SK-N-SH treated with all-trans-retinoic acid at 6 μM for 48 hours (cell line): Measurements from ENCODE around the gene UVSSA.

Experiments
- ATAC-seq: fragments of 200-7000 bp; cut with Tn5 transposase; 3 replicates; pipeline ENCODE4 v1.9.1; 2020; ENCODE audit warnings: mild to moderate bottlenecking, moderate library complexity
- ARNTL ChIP-seq: fragments of 450-650 bp; formaldehyde crosslinking; IDR thresholded peaks from 2 replicates; pipeline ENCODE4 v1.5.0; 2020; ENCODE audit warnings: low read depth, mild to moderate bottlenecking, moderate library complexity, borderline replicate concordance
- BACH2 ChIP-seq: fragments of 250-450 bp; sonication (Bioruptor Pico); IDR thresholded peaks from 2 replicates; pipeline ENCODE4 v1.9.0; 2021; ENCODE audit warnings: mild to moderate bottlenecking, borderline replicate concordance
- CSDC2 ChIP-seq: fragments of 250-450 bp; sonication (Bioruptor Pico); IDR thresholded peaks from 2 replicates; pipeline ENCODE4 v1.5.0; 2020; ENCODE audit warnings: mild to moderate bottlenecking, moderate library complexity
- ESRRG ChIP-seq: fragments of 250-450 bp; sonication (Bioruptor Pico); IDR thresholded peaks from 2 replicates; pipeline ENCODE4 v1.6.1; 2021; ENCODE audit warnings: mild to moderate bottlenecking
- GLIS3 ChIP-seq: fragments of 250-450 bp; sonication (Bioruptor Pico); IDR thresholded peaks from 2 replicates; pipeline ENCODE4 v1.5.0; 2020; ENCODE audit warnings: mild to moderate bottlenecking, moderate library complexity
- ISL1 ChIP-seq: fragments of 250-450 bp; sonication (Bioruptor Pico); IDR thresholded peaks from 2 replicates; pipeline ENCODE4 v2.1.2; 2022; ENCODE audit warnings: mild to moderate bottlenecking, moderate library complexity
- OSR1 ChIP-seq: fragments of 250-450 bp; sonication (Bioruptor Pico); IDR thresholded peaks from 2 replicates; pipeline ENCODE4 v1.8.0; 2022; ENCODE audit warnings: moderate library complexity, mild to moderate bottlenecking, inconsistent platforms
- PPARA ChIP-seq: fragments of 250-450 bp; sonication (Bioruptor Pico); IDR thresholded peaks from 2 replicates; pipeline ENCODE4 v1.5.0; 2020; ENCODE audit warnings: mild to moderate bottlenecking, borderline replicate concordance
- RARB ChIP-seq: fragments of 250-450 bp; sonication (Bioruptor Pico); IDR thresholded peaks from 2 replicates; pipeline ENCODE4 v1.8.0; 2021; ENCODE audit warnings: mild to moderate bottlenecking, moderate library complexity
- SNAI2 ChIP-seq: fragments of 250-450 bp; sonication (Bioruptor Pico); IDR thresholded peaks from 2 replicates; pipeline ENCODE4 v1.5.0; 2020; ENCODE audit warnings: mild to moderate bottlenecking, moderate library complexity
- TCF4 ChIP-seq: fragments of 250-450 bp; sonication (Bioruptor Pico); IDR thresholded peaks from 2 replicates; pipeline ENCODE4 v1.8.0; 2021; ENCODE audit warnings: mild to moderate bottlenecking, moderate library complexity, borderline replicate concordance
- TOX ChIP-seq: fragments of 250-450 bp; sonication (Bioruptor Pico); IDR thresholded peaks from 2 replicates; pipeline ENCODE4 v1.8.0; 2021; ENCODE audit warnings: mild to moderate bottlenecking, moderate library complexity, borderline replicate concordance
- ZC3H10 ChIP-seq: fragments of 250-450 bp; sonication (Bioruptor Pico); IDR thresholded peaks from 2 replicates; pipeline ENCODE4 v1.5.1; 2021; ENCODE audit warnings: mild to moderate bottlenecking, moderate library complexity
- ZFP30 ChIP-seq: fragments of 450-650 bp; formaldehyde crosslinking; IDR thresholded peaks from 2 replicates; pipeline ENCODE4 v1.5.0; 2022; ENCODE audit warnings: mild to moderate bottlenecking, moderate library complexity
- ZNF565 ChIP-seq: fragments of 450-650 bp; formaldehyde crosslinking; conservative IDR thresholded peaks from 2 replicates; pipeline ENCODE4 v1.5.0; 2020; ENCODE audit warnings: low read depth, mild to moderate bottlenecking, moderate library complexity
- ZNF70 ChIP-seq: fragments of 450-650 bp; formaldehyde crosslinking; IDR thresholded peaks from 2 replicates; pipeline ENCODE4 v1.5.0; 2020; ENCODE audit warnings: mild to moderate bottlenecking, moderate library complexity
- ZNF8 ChIP-seq: fragments of 450-650 bp; formaldehyde crosslinking; IDR thresholded peaks from 2 replicates; pipeline ENCODE4 v1.5.0; 2020; ENCODE audit warnings: mild to moderate bottlenecking, moderate library complexity
- TF ChIP-seq, protein P1 (sequence below): fragments of 250-450 bp; sonication (Bioruptor Pico); IDR thresholded peaks from 2 replicates; pipeline ENCODE4 v1.5.1; 2020; ENCODE audit warnings: low read depth, mild to moderate bottlenecking, moderate library complexity
- TF ChIP-seq, protein P2 (sequence below): fragments of 250-450 bp; sonication (Bioruptor Pico); IDR thresholded peaks from 2 replicates; pipeline ENCODE4 v1.8.0; 2020; ENCODE audit warnings: mild to moderate bottlenecking, moderate library complexity, borderline replicate concordance
- TF ChIP-seq, protein P3 (sequence below): fragments of 250-450 bp; sonication (Bioruptor Pico); IDR thresholded peaks from 2 replicates; pipeline ENCODE4 v1.5.0; 2020; ENCODE audit warnings: mild to moderate bottlenecking, moderate library complexity
- TF ChIP-seq, protein P4 (sequence below): fragments of 250-450 bp; sonication (Bioruptor Pico); IDR thresholded peaks from 2 replicates; pipeline ENCODE4 v1.5.1; 2021; ENCODE audit warnings: mild to moderate bottlenecking, moderate library complexity

Gene UVSSA, protein sequence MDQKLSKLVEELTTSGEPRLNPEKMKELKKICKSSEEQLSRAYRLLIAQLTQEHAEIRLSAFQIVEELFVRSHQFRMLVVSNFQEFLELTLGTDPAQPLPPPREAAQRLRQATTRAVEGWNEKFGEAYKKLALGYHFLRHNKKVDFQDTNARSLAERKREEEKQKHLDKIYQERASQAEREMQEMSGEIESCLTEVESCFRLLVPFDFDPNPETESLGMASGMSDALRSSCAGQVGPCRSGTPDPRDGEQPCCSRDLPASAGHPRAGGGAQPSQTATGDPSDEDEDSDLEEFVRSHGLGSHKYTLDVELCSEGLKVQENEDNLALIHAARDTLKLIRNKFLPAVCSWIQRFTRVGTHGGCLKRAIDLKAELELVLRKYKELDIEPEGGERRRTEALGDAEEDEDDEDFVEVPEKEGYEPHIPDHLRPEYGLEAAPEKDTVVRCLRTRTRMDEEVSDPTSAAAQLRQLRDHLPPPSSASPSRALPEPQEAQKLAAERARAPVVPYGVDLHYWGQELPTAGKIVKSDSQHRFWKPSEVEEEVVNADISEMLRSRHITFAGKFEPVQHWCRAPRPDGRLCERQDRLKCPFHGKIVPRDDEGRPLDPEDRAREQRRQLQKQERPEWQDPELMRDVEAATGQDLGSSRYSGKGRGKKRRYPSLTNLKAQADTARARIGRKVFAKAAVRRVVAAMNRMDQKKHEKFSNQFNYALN

DNA sequence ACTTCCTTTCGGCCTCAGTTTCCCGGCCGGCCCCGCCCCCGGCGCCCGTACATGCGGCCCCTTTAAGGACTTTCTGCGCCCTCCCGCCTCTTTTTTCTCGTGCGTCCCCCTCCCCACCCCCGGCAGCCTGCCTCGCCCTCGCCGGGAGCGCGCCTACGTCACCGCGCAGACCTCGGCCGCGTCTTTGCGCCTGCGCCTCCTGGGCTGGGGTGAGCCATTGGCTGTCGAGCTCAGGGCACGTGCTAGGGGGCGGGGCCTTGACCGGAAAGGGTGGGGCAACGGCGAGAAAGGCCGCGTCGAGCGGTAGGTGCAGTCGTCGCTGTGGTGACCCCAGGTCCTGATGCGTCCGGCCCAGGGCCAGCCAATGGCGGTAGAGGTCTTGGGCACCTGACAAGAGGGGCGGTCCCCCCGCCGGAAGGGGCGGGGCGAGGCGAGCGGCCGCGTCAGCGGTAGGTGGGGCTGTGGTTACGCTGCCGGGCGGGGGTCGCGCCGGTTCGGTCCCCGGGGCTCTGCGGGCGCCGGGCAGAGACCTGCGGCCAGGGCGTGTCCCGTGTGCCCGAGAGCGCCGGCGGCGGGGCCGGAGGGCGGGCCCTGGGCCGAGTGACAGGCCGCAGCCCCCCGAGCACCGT lies at the start of gene UVSSA:
UVSSA (plus strand) TSS at position 428 of the 629 bp plus-strand sequence. CDS start 884 bp downstream, outside the sequence.
- TF ChIP-seq ZNF70 (no peak), ARNTL (CRISPR knock-in tag) (no peak), RARB (CRISPR knock-in tag) (no peak), ZNF565 (no peak), ZFP30 (CRISPR knock-in tag) (no peak), GLIS3 (CRISPR knock-in tag) (no peak), TOX (CRISPR knock-in tag) (no peak), ZC3H10 (CRISPR knock-in tag) (no peak), PPARA (CRISPR knock-in tag) (no peak), ESRRG (CRISPR knock-in tag) (no peak), SNAI2 (no peak), BACH2 (CRISPR knock-in tag) (no peak), ISL1 (CRISPR knock-in tag) (no peak), ZNF8 (CRISPR knock-in tag) (no peak), CSDC2 (no peak), TCF4 (no peak)
- TF ChIP-seq, protein P1, sequence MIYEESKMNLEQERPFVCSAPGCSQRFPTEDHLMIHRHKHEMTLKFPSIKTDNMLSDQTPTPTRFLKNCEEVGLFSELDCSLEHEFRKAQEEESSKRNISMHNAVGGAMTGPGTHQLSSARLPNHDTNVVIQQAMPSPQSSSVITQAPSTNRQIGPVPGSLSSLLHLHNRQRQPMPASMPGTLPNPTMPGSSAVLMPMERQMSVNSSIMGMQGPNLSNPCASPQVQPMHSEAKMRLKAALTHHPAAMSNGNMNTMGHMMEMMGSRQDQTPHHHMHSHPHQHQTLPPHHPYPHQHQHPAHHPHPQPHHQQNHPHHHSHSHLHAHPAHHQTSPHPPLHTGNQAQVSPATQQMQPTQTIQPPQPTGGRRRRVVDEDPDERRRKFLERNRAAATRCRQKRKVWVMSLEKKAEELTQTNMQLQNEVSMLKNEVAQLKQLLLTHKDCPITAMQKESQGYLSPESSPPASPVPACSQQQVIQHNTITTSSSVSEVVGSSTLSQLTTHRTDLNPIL (CRISPR knock-in tag): no peak
- TF ChIP-seq, protein P2, sequence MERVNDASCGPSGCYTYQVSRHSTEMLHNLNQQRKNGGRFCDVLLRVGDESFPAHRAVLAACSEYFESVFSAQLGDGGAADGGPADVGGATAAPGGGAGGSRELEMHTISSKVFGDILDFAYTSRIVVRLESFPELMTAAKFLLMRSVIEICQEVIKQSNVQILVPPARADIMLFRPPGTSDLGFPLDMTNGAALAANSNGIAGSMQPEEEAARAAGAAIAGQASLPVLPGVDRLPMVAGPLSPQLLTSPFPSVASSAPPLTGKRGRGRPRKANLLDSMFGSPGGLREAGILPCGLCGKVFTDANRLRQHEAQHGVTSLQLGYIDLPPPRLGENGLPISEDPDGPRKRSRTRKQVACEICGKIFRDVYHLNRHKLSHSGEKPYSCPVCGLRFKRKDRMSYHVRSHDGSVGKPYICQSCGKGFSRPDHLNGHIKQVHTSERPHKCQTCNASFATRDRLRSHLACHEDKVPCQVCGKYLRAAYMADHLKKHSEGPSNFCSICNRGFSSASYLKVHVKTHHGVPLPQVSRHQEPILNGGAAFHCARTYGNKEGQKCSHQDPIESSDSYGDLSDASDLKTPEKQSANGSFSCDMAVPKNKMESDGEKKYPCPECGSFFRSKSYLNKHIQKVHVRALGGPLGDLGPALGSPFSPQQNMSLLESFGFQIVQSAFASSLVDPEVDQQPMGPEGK (CRISPR knock-in tag): no peak
- TF ChIP-seq, protein P3, sequence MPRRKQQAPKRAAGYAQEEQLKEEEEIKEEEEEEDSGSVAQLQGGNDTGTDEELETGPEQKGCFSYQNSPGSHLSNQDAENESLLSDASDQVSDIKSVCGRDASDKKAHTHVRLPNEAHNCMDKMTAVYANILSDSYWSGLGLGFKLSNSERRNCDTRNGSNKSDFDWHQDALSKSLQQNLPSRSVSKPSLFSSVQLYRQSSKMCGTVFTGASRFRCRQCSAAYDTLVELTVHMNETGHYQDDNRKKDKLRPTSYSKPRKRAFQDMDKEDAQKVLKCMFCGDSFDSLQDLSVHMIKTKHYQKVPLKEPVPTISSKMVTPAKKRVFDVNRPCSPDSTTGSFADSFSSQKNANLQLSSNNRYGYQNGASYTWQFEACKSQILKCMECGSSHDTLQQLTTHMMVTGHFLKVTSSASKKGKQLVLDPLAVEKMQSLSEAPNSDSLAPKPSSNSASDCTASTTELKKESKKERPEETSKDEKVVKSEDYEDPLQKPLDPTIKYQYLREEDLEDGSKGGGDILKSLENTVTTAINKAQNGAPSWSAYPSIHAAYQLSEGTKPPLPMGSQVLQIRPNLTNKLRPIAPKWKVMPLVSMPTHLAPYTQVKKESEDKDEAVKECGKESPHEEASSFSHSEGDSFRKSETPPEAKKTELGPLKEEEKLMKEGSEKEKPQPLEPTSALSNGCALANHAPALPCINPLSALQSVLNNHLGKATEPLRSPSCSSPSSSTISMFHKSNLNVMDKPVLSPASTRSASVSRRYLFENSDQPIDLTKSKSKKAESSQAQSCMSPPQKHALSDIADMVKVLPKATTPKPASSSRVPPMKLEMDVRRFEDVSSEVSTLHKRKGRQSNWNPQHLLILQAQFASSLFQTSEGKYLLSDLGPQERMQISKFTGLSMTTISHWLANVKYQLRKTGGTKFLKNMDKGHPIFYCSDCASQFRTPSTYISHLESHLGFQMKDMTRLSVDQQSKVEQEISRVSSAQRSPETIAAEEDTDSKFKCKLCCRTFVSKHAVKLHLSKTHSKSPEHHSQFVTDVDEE (CRISPR knock-in tag): no peak
- TF ChIP-seq, protein P4, sequence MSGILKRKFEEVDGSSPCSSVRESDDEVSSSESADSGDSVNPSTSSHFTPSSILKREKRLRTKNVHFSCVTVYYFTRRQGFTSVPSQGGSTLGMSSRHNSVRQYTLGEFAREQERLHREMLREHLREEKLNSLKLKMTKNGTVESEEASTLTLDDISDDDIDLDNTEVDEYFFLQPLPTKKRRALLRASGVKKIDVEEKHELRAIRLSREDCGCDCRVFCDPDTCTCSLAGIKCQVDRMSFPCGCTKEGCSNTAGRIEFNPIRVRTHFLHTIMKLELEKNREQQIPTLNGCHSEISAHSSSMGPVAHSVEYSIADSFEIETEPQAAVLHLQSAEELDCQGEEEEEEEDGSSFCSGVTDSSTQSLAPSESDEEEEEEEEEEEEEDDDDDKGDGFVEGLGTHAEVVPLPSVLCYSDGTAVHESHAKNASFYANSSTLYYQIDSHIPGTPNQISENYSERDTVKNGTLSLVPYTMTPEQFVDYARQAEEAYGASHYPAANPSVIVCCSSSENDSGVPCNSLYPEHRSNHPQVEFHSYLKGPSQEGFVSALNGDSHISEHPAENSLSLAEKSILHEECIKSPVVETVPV (CRISPR knock-in tag): no peak

DNA sequence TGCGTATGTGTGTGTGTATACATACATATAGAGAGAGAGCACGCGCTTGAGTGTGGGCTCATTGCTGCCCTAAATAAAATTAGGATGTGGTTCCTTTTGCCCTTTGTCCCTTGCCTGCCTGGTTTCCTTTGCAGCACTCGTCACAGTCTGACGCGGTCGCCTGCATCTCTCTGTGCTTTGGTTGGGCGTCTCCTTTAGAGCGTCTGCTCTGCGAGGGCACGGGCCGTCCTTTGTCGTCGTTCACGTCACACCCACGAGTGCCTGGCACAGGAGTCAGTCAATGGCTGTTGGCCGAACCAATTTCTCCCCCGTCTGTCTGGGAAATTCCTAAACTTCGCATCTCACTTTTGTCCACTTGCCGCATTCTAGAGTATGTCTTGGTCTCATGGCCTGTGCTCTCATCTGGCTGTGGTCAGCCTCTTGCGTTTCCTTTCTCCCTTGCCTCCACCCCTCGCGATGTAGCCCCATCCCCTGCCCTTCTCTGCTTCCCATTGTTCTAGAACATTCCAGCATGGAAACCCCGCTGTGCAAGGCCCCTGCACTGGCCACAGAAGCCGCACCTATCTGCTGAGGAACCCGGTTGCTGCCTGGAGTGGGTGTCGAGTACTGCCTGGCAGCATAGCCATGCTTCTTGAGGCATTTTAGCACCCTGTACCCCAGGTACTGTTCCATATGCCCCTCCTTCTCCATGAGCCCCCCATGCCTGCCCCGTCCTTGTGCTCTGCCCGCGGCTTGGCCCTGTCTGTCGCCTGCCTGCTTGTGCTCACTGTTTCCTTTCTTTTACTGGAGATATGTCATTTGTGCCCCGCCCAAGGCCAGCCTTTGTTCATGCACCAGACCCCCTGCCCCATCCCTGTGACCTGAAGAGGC lies 49.3 kb upstream of the UVSSA start:
- no peak for ATAC-seq
- TF ChIP-seq, protein P1 (CRISPR knock-in tag): no peak
- no peak for TF ChIP-seq GLIS3 (CRISPR knock-in tag)
- TF ChIP-seq, protein P4 (CRISPR knock-in tag): no peak
- TF ChIP-seq, protein P2 (CRISPR knock-in tag): no peak
- no peak for TF ChIP-seq OSR1 (CRISPR knock-in tag)
- TF ChIP-seq TCF4: no peak
- TF ChIP-seq ZFP30 (CRISPR knock-in tag): no peak
- TF ChIP-seq ESRRG (CRISPR knock-in tag): no peak
- no peak for TF ChIP-seq TOX (CRISPR knock-in tag)
- TF ChIP-seq ARNTL (CRISPR knock-in tag): no peak
- TF ChIP-seq SNAI2: no peak
- no peak for TF ChIP-seq ISL1 (CRISPR knock-in tag)
- no peak for TF ChIP-seq ZNF70
- no peak for TF ChIP-seq ZC3H10 (CRISPR knock-in tag)

More for the DNA sequence above, at the start of gene UVSSA:
- ATAC-seq: peak; percentile 85
